Stimulated activated CD4-positive, alpha-beta T cell treated with anti-CD3 and anti-CD28 coated beads, Interleukin-15, amount 100 ng/mL, for 48 hours (primary cell): ENCODE data around the gene SAT1.

Experiments
- DNase-seq, 2 donors: peaks; one replicate each; pipeline ENCODE4 v3.0.0-alpha.2; 2020; ENCODE audit warnings: low read depth in 2 of 2

SAT1 gene

GRCh38 chrX:23776363-23776762, 6.6 kb upstream of the SAT1 start:
- no peak for DNase-seq

GRCh38 chrX:23779025-23779424, 3.9 kb upstream of the SAT1 start:
- no peak for DNase-seq

GRCh38 chrX:23782455-23782854, 518 bp upstream of the SAT1 start:
- DNase-seq: no peak

- no peak for DNase-seq
These were observed 856 bp downstream of the SAT1 start for GRCh38 chrX:23783589-23784469.

GRCh38 chrX:23784470-23785331, 1.7 kb downstream of the SAT1 start:
- no peak for DNase-seq

GRCh38 chrX:23785580-23785979, 2.6 kb downstream of the SAT1 start:
- DNase-seq: no peak

- DNase-seq: no peak
These were observed 3.4 kb downstream of the SAT1 start for GRCh38 chrX:23786268-23786815.

GRCh38 chrX:23787745-23788118, 4.8 kb downstream of the SAT1 start:
- no peak for DNase-seq

GRCh38 chrX:23788521-23788920, 5.5 kb downstream of the SAT1 start:
- no peak for DNase-seq

GRCh38 chrX:23788946-23789345, 6.0 kb downstream of the SAT1 start:
- DNase-seq: no peak

GRCh38 chrX:23789386-23790154, 6.6 kb downstream of the SAT1 start:
- no peak for DNase-seq

- DNase-seq: no peak
These were observed 7.2 kb downstream of the SAT1 start for GRCh38 chrX:23790155-23790497.

GRCh38 chrX:23792861-23793553, 10.0 kb downstream of the SAT1 start:
- DNase-seq: no peak

- no peak for DNase-seq
These were observed 12.2 kb downstream of the SAT1 start for GRCh38 chrX:23795221-23795620.

GRCh38 chrX:23797371-23798128, 14.6 kb downstream of the SAT1 start:
- DNase-seq: no peak

- DNase-seq: no peak
These were observed 16.6 kb downstream of the SAT1 start for GRCh38 chrX:23799469-23800065.

- DNase-seq: no peak
These were observed 19.5 kb downstream of the SAT1 start for GRCh38 chrX:23802431-23802830.

- DNase-seq: no peak
These were observed 21.0 kb downstream of the SAT1 start for GRCh38 chrX:23803931-23804381.

GRCh38 chrX:23804578-23804977, 21.6 kb downstream of the SAT1 start:
- DNase-seq: no peak

- no peak for DNase-seq
These were observed 22.4 kb downstream of the SAT1 start for GRCh38 chrX:23805389-23805788.
